ENCODE measurements around the gene OR51B2. TPM values are rescaled to one million over a fixed set of nuclear protein-coding genes. Genes with fewer than 3 reads are reported as not detected.

Gene OR51B2
- total RNA-seq (ENCODE audit: low replicate concordance), result 0.12 TPM in 1 of 2 replicates, not detected in the other

GRCh38 chr11:5324197-5324596 is at the start of gene OR51B2:
TSS of gene OR51B2 (minus strand) at chr11:5324297. CDS start at chr11:5324297, 0 bp downstream.

GRCh38 chr11:5351208-5351607 is 27.1 kb upstream of the OR51B2 start, which contains the start of gene OR51B6:
TSS of gene OR51B6 (plus strand) at chr11:5351508. CDS start at chr11:5351508, 0 bp downstream.

GRCh38 chr11:5343474-5344335 is 19.6 kb upstream of the OR51B2 start, which contains the start of gene OR51B5:
TSS of gene OR51B5 (minus strand) at chr11:5343524. CDS start at chr11:5343524, 0 bp downstream.

GRCh38 chr11:5301846-5302245 is 22.3 kb downstream of the OR51B2 start, which contains the start of gene OR51B4:
TSS of gene OR51B4 (minus strand) at chr11:5301946. CDS start at chr11:5301946, 0 bp downstream.

Other genes starting within 250 kb of the OR51B2 start
- not detected in 2 replicates for gene OR52A5, start 185.9 kb downstream of the OR51B2 start, total RNA-seq (ENCODE audit: low replicate concordance)
- not detected in 2 replicates for gene OR52A1, start 169.5 kb downstream of the OR51B2 start, total RNA-seq (ENCODE audit: low replicate concordance)
- gene OR51V1, start 123.6 kb downstream of the OR51B2 start, total RNA-seq (ENCODE audit: low replicate concordance), result not detected in 2 replicates
- gene HBB, start 97.2 kb downstream of the OR51B2 start, total RNA-seq (ENCODE audit: low replicate concordance), result not detected in 2 replicates
- not detected in 2 replicates for gene HBD, start 89.8 kb downstream of the OR51B2 start, total RNA-seq (ENCODE audit: low replicate concordance)
- gene HBG1, start 74.4 kb downstream of the OR51B2 start, total RNA-seq (ENCODE audit: low replicate concordance), result not detected in 2 replicates
- 0.12 TPM in 1 of 2 replicates, not detected in the other for gene HBG2, start 69.5 kb downstream of the OR51B2 start, total RNA-seq (ENCODE audit: low replicate concordance)
- not detected in 2 replicates for gene HBE1, start 54.4 kb downstream of the OR51B2 start, total RNA-seq (ENCODE audit: low replicate concordance)
- gene OR51B4, start 22.4 kb downstream of the OR51B2 start, total RNA-seq (ENCODE audit: low replicate concordance), result not detected in 2 replicates
- gene OR51B5, start 19.2 kb upstream of the OR51B2 start, total RNA-seq (ENCODE audit: low replicate concordance), result 0.15 TPM in 1 of 2 replicates, not detected in the other
- gene OR51B6, start 27.2 kb upstream of the OR51B2 start, total RNA-seq (ENCODE audit: low replicate concordance), result not detected in 2 replicates
- not detected in 2 replicates for gene OR51M1, start 59.5 kb upstream of the OR51B2 start, total RNA-seq (ENCODE audit: low replicate concordance)
- not detected in 2 replicates for gene OR51Q1, start 97.8 kb upstream of the OR51B2 start, total RNA-seq (ENCODE audit: low replicate concordance)
- gene OR51I1, start 117.2 kb upstream of the OR51B2 start, total RNA-seq (ENCODE audit: low replicate concordance), result not detected in 2 replicates
- not detected in 2 replicates for gene OR51I2, start 125.0 kb upstream of the OR51B2 start, total RNA-seq (ENCODE audit: low replicate concordance)
- not detected in 2 replicates for gene OR52D1, start 164.4 kb upstream of the OR51B2 start, total RNA-seq (ENCODE audit: low replicate concordance)
- 0.08 TPM in 1 of 2 replicates, not detected in the other for gene UBQLN3, start 185.7 kb upstream of the OR51B2 start, total RNA-seq (ENCODE audit: low replicate concordance)
- gene UBQLNL, start 192.4 kb upstream of the OR51B2 start, total RNA-seq (ENCODE audit: low replicate concordance), result 0.08 and 0.12 TPM in 2 replicates
- gene OR52H1, start 224.2 kb upstream of the OR51B2 start, total RNA-seq (ENCODE audit: low replicate concordance), result 0.38 and 1.2 TPM in 2 replicates